ENCODE measurements around the gene RALGPS2. TPM values are rescaled to one million over a fixed set of nuclear protein-coding genes. Genes with fewer than 3 reads are reported as not detected.
"Not testable (repeated sequence)": the region's sequence is repeated elsewhere in the genome, so short reads cannot be mapped to it uniquely, and the experiment has no call there.

Gene RALGPS2
- total RNA-seq, 1 donor from 2014 or later: 15.0 TPM

DNA sequence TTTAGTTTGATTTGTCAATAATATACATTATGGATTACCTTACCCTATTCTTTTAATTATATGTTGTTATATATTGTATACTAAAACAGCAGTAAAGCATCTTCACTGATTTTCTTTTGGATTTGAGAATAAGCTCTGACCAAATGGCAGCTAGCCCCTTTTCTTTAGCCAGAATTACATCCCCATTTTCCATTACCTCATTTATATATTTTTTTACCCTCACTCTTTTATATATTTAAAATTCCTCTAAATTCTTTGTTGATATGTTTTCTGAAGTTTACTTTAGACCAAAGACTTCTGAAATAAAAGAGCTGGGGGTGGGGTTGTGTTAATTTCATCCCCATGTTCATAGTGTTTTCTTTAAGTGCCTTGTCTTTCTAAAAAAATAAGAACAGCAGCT, 121.3 kb downstream of the RALGPS2 start:
- TF ChIP-seq, protein P1, sequence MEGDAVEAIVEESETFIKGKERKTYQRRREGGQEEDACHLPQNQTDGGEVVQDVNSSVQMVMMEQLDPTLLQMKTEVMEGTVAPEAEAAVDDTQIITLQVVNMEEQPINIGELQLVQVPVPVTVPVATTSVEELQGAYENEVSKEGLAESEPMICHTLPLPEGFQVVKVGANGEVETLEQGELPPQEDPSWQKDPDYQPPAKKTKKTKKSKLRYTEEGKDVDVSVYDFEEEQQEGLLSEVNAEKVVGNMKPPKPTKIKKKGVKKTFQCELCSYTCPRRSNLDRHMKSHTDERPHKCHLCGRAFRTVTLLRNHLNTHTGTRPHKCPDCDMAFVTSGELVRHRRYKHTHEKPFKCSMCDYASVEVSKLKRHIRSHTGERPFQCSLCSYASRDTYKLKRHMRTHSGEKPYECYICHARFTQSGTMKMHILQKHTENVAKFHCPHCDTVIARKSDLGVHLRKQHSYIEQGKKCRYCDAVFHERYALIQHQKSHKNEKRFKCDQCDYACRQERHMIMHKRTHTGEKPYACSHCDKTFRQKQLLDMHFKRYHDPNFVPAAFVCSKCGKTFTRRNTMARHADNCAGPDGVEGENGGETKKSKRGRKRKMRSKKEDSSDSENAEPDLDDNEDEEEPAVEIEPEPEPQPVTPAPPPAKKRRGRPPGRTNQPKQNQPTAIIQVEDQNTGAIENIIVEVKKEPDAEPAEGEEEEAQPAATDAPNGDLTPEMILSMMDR (IDR thresholded peaks at IDR 0.05; ENCODE audit: insufficient read depth, low read length, severe bottlenecking): no peak
- DNase-seq (ENCODE audit: low read depth) (no peak), FAIRE-seq (no peak)
- no peak overlapping the region for H3K4me3 ChIP-seq (ENCODE audit: low read depth, low read length)
- no peaks in the 10 kb centered on the region for H3K27me3 ChIP-seq (ENCODE audit: control insufficient read depth, insufficient read depth, low read length)
- no peaks in the 10 kb centered on the region for H3K36me3 ChIP-seq (ENCODE audit: control insufficient read depth, insufficient read depth, low read length)

DNA sequence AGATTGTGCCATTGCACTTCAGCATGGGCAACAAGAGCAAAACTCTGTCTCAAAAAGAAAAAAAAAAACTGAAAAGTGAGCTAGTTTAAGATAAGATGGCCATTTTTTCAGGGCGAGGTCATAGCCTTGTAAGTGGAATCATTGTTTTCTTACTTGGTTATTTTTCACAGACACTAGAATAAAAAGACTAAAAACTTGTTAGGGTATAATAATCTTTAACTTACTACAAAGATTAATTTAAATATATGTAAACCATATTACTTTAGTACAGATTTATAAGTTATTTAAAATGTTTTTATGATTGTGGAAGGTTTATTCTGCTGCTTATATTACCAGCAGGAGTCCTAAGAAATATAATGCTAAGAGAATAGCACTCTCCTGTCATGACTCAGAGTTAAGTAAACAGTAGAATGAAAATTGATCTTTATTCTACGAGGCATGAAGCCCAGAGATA, 122.4 kb downstream of the RALGPS2 start:
- no peaks in the 10 kb centered on the region for H3K36me3 ChIP-seq (ENCODE audit: control insufficient read depth, insufficient read depth, low read length)
- H3K27me3 ChIP-seq (ENCODE audit: control insufficient read depth, insufficient read depth, low read length): no peaks in the 10 kb centered on the region
- TF ChIP-seq, protein P1 (IDR thresholded peaks at IDR 0.05; ENCODE audit: insufficient read depth, low read length, severe bottlenecking): no peak
- no peak overlapping the region for H3K4me3 ChIP-seq (ENCODE audit: low read depth, low read length)
- FAIRE-seq: no peak
- DNase-seq (ENCODE audit: low read depth): peak; percentile 67

DNA sequence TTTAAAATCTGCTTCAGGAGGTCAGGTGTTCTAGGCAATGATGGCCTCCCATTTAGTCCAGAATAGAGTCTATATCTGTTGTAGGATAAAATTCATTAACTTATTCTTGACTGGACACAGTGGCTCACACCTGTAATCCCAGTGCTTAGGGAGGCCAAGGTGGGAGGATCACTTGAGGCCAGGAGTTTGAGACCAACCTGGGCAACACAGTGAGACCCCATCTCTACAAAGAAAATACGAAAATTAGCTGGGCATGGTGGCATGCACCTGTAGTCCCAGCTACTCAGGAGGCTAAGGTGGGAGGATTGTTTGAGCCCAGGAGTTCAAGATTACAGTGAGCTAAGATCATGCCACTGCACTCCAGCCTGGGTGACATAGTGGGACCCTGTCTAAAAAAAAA, 122.9 kb downstream of the RALGPS2 start:
- not testable (repeated sequence) for H3K36me3 ChIP-seq (ENCODE audit: control insufficient read depth, insufficient read depth, low read length); H3K27me3 ChIP-seq (ENCODE audit: control insufficient read depth, insufficient read depth, low read length); H3K4me3 ChIP-seq (ENCODE audit: low read depth, low read length); DNase-seq (ENCODE audit: low read depth); FAIRE-seq

DNA sequence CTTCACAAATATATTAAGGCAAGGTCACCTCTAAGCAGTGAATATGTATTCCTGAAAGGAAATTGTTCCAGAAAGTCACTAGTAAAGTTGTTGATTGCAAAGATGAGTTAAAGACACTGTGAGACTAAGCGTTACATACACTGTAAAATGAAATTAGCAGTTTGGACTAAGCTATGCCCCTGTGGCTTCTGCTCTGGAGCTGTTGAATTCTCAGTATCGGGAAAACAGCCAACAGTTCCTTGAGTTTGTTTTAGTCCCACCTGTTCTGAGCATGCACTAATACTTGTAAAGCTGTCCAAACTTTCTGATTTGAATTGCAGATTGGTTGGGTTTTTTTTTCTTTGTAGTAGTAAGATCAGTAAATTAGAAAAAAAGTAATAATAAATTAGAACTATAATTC, 124.9 kb downstream of the RALGPS2 start:
- FAIRE-seq: no peak
- TF ChIP-seq, protein P1 (IDR thresholded peaks at IDR 0.05; ENCODE audit: insufficient read depth, low read length, severe bottlenecking): no peak
- no peaks in the 10 kb centered on the region for H3K36me3 ChIP-seq (ENCODE audit: control insufficient read depth, insufficient read depth, low read length)

DNA sequence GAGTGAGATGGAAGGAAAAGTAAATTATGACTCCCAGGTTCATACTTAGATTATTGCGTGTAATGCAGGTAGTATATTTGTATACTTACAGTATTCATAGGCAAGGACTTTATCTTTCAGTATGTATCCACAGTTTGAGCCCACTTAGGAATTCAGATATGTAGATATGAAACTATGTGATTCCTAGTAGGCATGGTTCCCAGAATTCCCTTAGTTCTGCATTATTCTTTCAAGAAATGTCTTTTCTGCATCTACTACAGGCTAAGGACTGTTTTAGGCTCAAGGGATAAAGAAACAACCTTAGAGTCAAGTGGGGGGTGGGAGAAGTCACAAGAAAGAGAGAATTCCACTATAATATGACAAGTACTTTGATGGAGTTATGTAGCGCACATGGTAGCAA, 132.1 kb downstream of the RALGPS2 start:
- H3K4me3 ChIP-seq (ENCODE audit: low read depth, low read length): no peak overlapping the region
- FAIRE-seq (no peak), DNase-seq (ENCODE audit: low read depth) (no peak)
- TF ChIP-seq, protein P1 (IDR thresholded peaks at IDR 0.05; ENCODE audit: insufficient read depth, low read length, severe bottlenecking): no peak
- H3K27me3 ChIP-seq (ENCODE audit: control insufficient read depth, insufficient read depth, low read length): no peaks in the 10 kb centered on the region
- no peaks in the 10 kb centered on the region for H3K36me3 ChIP-seq (ENCODE audit: control insufficient read depth, insufficient read depth, low read length)

More for the DNA sequence above, 124.9 kb downstream of the RALGPS2 start:
- H3K4me3 ChIP-seq (ENCODE audit: low read depth, low read length): no peak overlapping the region
- no peaks in the 10 kb centered on the region for H3K27me3 ChIP-seq (ENCODE audit: control insufficient read depth, insufficient read depth, low read length)
- DNase-seq (ENCODE audit: low read depth): no peak

DNA sequence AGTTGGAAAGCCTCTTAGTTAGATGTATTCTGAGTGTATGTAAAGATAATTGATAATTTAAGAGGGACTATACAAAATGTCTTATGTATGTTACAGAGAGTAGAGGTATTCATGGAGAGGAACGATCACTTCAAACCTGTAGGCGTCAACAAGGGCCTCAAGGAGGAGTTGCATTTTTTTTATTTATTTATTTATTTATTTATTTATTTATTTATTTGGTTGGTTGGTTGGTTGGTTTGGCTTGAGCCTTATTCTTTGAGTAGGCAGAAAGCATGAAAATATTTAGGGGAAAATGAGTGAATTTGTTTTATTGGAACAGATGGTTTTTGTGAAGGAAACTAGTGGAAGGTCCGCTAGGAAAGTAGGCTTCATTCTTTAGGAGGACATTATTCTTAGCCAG, 137.4 kb downstream of the RALGPS2 start:
- TF ChIP-seq, protein P1 (IDR thresholded peaks at IDR 0.05; ENCODE audit: insufficient read depth, low read length, severe bottlenecking): no peak
- Histone ChIP-seq H3K27me3 (ENCODE audit: control insufficient read depth, insufficient read depth, low read length) (no peaks in the 10 kb centered on the region), H3K4me3 (ENCODE audit: low read depth, low read length) (no peak overlapping the region), H3K36me3 (ENCODE audit: control insufficient read depth, insufficient read depth, low read length) (no peaks in the 10 kb centered on the region)
- DNase-seq (ENCODE audit: low read depth) (no peak), FAIRE-seq (no peak)

All from bronchial epithelial cell (primary cell).